IPS DF 19.7 (cell line): ENCODE results near the gene METAP1D.

Source experiments
- DNase-seq: peaks from one replicate; pipeline ENCODE4 v3.0.0-alpha.2; 2013; ENCODE audit warnings: low read depth, low spot score

The METAP1D gene

DNA sequence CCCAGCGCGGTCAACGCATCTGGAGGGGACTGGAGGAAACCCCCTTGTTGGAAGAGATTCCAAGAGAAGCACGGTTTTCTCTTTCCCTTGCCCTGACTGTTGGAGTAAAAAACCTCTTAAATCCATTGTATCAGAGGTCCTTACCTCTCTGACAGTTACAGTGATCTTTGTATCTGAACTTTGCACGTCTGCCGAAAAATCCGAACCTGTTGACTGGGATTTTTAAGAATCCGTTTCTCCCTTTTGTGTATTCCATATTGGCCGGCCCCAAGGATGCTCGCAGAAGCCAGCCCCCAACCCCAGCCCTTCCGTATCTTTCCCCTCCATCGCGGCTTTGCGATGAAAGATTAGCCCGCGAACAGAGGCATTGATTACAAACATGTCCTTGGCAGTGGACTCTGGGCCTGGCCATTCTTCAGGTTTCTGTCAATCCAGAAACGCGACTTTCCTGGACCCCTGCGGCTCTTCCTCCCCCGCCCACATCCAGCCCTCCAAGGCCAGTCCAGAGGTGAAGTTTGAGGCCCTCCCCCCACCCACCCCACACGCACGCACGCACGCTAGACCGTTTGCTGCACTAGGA, 81.0 kb downstream of the METAP1D start:
- no peak for DNase-seq

DNA sequence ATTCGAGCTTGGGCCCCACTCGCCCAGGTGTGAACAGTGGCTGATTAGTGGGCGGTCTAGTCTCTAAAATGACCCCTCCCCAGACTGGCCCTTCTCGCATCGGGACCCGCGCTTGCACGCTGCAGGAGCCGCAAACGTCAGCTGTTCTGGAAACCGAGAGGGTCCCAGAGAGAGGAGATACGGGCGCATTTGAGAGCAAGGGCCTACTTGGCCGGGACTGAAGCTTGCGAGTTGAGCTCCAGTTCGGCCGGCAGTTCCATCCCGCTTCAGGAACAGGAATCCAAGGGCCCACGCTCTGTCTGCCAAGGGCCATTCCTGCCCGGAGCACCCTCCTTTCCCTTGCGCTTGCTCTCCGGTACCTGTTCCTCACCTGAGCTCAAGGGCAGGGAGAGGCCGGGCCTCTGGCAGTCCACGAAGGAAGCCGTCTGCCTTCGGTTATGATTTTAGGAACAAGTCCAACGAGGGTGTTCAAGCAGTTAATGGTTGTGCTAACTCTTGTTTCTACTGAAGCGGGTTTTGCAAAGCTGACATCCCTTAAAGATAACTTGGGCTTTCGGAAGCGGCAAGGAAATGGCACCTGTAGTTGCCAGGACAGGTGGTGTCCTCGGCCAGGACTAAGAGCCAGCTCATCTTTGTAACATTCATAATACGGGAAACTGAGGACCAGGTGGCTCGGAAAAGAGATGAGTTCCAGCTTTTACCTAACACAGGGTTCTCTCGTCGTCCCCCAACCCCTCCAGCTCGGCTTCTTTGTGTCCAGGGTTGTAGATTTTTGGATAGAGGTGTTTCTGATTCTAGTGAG, 81.7 kb downstream of the METAP1D start:
- DNase-seq = no peak

DNA sequence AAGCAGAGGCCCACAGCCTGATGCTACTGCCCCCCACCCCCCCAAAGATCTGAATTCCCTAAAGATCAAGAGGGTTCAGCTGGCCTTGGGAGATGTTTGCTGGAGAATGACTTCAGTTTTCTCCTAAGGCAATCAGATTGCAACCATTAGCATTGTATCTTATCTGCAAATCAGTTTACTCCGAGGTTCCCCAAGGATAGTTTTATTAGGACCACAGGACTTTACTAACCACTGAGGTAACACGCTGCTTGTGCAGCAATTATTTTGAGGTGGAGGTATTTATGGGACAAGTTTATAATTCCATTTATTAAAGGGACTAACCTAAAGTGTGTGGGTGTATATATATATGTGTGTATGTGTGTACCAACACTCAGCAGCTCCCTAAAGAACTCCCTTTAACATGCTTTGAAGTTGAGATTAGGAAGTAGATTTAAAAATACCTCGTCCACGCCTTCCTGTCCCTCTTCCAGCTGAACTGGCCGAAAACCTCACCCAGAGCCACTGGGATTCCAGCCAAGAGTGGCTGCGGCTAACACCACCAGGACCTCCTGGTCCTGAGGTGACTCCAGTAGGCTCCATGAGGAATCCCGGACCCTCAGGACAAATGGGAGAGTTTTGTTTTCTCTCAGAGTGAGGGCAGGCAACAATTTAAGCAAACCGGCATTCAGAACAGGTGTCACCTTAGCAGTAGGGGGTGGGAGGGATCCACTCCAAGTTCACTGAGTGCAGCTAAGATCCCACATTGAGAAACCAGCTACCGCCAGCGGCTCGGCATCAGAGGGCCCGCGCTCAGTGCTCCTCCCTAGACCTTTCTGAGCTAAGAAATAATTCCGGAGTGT, 82.6 kb downstream of the METAP1D start:
- DNase-seq = no peak

DNA sequence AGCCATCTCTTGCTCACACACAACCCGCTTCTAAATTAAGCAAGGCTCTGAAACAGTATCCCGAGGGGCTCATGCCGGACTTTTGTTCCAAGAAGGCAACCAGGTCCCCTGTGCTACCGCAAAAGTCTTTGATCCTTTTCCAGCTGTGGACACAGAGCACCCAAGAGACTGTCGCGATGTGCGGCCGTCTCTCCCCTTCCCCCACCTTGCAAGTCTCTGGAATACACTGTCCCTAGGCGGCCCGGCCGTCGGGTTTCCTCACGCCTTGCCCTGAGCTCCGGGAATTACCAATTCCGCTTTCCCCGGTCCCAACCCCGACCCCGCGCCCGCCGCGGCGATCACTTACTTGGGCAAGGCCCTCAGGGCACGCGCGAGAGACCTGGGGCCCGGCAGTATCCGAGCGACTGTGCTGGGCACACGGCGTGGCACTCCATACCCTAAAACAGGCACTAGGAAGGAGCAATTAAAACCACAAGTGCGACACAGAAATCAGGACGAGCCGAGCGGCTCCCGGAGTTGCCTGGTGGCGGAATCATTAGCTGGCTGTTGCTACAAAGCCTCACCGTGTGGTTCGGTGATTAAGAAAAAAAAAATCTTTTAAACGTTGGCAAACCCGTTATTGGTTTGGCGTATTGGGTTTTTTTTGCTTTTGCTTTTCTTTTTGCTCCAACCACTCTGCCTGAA, 83.3 kb downstream of the METAP1D start:
- no peak for DNase-seq

DNA sequence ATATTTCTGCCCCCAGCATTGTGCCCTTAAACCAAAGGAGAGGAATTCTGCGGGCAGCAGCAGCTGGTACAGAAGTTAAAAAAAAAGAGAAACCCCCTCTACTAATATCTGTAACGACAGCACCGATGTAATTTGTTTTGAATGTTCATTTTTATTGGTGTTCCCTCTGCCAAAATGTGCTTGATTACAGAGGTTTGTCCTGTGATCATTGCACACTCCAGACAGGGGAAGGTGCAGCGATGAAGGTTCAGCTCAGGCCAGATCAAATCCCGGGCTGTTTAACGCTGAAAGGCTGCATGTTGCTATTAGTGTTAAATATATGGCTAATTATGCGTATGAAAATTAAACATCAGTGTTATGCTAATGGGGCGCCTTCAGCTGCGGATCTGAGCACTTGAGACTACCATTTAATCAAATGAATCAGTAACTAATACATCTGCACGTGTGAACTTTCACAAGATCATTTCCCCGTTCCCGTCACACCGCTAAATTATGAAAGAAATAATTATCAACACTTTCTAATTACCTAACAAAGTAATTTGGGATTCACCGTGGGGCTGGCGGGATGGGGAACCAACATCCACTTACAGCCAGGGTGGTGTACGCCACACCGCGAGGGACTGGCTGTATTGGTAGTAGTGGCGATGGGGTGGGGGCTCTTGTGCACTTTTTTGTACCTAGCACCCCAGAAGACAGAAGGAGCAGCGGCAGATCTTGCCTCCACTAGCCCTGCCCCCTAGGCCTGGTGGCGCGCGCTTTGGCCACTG, 84.1 kb downstream of the METAP1D start:
- DNase-seq = no peak

DNA sequence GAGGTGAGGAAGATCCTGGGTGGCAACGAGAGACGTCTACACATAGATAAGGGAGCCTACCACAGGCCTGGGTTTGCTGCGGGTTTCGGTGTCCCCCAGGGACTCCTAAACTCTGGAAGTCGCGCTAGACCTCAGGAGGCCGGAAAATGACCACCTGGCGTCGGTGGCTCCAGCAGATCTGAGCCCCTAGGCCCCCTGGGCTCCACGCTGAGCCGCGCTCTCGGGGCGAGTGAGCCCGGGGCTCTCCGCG, 84.6 kb downstream of the METAP1D start:
- DNase-seq = no peak

DNA sequence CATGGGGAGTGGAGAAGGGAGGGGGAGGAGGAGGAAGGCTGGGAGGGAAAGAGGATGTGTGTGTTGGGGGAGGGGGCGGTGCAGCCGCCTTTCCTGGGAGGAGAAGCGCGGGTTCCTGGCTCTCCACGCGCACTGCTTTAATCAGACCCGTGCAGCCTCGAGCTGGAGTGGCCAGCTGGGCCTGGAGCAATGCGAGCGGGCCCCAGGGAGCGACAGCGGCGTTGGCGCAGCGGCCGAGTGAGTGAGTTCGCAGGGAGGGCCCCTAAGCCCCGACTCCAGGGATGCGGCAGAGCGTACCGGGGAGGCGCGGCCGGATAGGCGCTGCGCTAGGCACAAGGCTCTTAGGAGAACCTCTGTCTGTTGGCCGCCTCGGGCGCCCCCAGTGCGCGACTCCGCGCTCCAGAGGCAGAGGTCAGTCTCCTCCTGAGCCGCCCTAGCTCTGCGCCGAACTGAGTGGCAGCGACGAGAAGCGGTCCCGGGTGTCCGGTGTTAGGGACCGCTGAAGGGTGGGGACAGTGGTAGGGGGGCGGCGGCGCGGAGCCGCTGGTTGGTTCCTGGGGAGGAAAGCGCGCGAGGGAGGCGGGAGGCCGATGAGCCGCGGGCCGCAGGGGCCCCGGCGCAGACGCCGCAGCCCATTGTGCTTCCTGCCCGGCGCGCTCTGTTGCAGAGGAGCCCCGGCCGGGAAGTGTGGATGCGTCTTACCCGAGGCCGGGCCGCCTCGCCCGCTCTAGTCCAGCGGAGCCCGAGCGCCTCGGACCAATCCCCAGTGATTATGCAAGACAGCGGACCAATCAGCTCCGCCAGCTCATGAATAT, 85.1 kb downstream of the METAP1D start:
- DNase-seq = no peak

DNA sequence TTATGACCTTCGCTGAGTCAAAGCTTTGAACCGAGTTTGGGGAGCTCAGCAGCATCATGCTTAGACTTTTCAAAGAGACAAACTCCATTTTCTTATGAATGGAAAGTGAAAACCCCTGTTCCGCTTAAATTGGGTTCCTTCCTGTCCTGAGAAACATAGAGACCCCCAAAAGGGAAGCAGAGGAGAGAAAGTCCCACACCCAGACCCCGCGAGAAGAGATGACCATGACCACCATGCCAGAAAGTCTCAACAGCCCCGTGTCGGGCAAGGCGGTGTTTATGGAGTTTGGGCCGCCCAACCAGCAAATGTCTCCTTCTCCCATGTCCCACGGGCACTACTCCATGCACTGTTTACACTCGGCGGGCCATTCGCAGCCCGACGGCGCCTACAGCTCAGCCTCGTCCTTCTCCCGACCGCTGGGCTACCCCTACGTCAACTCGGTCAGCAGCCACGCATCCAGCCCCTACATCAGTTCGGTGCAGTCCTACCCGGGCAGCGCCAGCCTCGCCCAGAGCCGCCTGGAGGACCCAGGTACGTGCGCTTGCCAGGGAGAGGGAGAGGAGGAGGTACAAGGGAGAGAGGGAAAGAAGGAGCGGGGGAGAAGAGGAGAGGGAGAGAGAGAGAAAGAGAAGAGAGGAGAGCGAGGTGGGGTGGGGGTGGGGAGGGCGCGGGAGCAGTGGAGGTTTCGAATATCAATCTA, 85.9 kb downstream of the METAP1D start, which contains the start of gene DLX1:
Gene DLX1, plus strand, starts transcription at position 48 of the 700 bp plus-strand sequence. Its CDS starts 171 bp downstream, at position 219.
- no peak for DNase-seq

DNA sequence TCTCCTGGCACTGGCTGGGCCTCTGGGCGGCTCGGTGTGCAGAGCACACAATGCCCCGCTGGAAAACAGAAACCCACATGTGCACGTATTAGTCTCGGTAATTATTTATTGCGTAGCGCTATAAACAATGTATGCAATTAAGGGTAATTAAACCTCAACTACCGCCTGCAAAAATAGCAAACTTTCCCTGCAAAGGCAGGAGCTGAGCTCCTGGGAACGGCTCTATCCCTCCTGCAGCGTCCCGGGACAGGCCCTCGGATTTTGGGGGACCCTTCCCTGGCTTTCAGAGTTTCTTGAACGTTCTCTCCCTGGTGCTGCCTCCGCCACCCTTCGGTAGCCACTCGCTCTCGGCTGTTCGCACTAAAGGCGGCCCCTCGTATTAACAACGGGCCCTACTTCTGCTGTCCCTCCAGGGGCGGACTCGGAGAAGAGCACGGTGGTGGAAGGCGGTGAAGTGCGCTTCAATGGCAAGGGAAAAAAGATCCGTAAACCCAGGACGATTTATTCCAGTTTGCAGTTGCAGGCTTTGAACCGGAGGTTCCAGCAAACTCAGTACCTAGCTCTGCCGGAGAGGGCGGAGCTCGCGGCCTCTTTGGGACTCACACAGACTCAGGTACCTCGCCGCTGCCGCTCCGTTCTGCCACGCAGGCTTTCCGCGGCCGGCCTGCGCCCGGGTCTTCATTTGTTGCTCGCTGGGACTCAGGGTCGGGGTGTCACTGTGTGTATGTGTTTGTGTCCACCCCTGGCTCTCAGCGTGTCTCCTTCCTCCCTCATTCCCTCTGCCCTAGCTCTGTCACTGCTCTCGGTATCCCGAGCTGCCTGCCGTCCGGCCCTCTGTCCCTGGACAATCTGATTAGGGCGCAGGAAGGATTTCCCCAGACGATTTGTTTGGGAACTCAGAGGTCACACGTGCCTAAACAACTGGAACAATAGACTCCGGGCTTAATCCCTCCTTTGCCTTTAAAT, 86.8 kb downstream of the METAP1D start:
- DNase-seq = no peak

DNA sequence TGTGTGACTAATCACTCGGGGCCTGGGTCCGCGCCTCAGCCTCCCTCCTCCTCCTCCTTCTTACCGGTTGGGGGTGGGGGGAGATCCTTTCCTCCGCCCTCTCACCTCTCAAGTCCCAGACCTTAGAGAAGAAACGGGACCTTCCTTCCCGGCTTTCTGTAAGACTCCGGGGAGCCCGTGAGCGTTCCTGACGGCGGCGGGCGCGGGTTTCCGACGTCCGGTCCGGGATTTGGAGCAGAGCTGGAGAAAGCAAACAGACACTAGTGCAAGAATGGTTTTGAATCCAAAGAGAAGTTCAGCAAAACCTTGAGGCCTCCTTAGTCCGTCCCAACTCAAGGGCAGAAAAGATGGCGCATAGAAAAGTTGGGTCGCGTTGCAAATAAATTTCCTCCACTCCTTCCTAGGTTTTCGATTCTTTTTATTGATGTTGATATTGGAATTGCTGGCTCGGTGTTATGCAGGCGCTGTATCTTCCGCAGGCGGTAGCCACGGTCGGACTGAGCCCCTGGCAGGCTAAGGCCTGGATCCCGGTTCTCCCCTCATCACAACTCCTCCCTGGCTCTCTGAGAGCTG, 87.5 kb downstream of the METAP1D start:
- DNase-seq = no peak

DNA sequence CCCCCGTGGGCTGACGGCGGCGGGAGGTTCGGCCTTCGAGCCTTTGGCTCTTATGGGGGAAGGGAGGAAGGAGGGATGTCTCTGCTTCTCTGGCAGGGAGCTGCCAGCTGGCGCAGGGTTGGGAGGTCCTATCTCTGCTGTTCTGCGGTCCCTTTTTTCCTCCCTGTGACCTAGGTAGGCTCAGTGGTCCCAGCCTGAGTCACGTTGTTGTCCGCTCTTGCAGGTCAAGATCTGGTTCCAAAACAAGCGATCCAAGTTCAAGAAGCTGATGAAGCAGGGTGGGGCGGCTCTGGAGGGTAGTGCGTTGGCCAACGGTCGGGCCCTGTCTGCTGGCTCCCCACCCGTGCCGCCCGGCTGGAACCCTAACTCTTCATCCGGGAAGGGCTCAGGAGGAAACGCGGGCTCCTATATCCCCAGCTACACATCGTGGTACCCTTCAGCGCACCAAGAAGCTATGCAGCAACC, 88.1 kb downstream of the METAP1D start:
- no peak for DNase-seq

DNA sequence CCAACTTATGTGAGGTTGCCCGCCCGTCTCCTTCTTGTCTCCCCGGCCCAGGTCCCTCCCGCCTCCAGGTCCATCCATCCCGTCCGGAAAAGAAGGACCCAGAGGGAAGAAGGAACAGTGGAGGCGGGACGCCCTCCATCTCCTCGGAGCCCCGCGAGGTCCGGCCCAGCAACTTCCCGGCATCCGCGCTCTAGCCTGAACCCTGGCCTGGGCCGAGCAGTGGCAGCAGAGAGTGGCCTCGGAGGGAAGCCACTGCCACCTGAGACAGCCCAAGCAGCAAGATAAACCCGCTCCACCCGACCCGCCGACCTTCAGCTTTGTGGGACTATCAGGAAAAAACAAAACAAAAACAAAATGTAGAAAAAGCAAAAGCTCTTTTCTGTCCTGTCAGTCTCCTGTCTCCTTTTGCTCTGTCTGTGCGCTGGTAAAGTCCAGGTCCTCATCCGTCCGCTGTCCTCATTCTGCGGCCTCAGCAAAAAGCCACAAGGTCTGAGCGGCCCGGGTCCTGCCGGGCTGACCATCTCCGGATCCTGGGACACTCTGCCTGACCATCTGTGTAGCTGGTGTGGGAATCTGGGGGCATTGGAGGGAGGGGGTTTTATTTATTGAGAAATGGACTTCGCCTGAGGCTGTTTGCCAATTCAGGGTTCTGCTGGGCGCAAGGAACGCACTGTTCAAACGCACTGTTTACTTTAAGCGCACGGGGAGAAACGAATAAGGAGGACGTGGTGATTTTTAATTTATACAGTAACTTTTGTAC, 88.7 kb downstream of the METAP1D start:
- DNase-seq = no peak

DNA sequence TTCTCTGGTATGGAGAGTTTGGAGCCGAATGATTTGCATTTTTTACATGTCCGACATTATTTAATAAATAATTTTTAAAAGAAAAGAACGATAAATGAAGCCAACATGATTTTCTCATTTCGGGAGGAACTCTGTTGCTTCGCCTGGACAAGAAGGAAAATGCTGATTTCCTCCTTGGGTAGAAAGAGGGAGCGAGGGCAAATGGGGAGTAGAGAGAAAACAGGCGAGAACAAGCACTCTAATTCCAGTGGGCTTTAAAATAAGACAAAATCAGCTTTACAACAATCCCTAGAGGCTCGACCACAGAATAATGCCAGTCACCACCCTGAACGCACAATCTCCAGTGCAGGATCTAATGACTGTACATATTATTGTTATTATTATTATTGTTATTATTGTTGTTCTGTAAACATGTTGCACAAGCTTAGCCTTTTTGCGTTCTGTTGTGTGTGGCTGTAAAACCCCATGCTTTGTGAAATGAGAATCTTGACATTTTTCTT, 89.3 kb downstream of the METAP1D start:
- DNase-seq = no peak

DNA sequence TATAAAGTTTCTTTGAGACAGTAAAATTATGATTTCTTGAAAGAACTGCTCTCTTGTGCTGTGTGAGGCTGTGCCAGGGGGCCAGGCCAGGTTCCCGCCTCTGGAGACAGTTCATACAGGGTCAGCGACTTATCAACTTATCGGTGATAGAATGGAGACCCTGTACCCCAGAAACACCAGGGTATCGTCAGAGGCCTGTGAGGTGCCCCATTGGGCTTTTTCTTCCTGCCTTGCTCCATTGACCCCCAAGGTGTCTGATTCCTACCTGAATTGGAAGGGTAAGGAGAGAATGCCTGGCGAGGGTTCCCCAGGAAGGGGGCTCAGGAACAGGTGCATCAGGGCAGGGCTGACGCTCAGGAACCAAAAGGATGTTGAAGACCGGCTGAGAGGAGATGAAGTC, 89.9 kb downstream of the METAP1D start:
- no peak for DNase-seq

DNA sequence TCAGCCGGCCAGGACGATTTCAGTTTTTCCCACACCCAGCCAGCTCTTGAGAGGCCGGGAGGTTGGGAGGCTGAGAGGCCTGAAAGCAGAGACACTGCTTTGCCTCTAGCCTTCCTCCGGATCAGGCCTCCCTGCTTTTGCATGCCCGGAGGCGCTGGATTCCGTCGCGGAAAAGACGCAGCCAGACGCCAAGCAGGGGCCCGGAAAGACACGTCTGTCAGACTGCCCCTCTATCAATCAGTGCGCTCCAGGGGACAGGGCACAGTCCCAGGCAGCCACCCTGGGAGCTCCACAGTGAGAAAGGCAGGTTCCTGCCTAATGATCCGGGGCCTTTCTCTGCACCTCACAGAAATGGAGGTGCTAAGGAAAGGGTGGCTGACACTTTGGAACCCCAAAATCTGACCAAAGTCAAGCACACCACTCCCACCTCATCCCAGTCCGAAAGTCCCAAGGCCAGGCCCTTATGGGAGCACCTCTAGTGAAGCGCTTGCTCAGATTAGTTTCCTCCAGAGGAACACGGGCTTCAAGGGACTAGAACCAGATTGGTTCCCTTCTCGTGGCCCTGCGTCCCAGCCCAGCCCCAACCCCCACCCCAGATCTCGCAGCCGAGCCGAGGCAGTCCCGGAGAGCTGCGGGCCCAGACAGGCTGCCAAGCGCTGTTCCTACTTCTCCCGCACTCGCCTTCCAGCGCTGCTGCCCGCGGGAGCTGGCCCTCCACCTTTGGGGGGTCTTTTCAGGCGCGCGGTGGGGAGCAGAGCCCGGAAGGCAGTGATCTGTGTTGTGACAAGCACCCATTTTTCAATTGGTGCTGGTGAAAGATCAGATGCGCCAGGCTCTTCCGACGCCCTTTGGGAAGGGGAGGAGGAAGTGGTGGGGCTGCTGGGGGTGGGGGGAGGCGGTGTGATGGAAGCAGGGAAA, 90.5 kb downstream of the METAP1D start:
- DNase-seq = no peak

DNA sequence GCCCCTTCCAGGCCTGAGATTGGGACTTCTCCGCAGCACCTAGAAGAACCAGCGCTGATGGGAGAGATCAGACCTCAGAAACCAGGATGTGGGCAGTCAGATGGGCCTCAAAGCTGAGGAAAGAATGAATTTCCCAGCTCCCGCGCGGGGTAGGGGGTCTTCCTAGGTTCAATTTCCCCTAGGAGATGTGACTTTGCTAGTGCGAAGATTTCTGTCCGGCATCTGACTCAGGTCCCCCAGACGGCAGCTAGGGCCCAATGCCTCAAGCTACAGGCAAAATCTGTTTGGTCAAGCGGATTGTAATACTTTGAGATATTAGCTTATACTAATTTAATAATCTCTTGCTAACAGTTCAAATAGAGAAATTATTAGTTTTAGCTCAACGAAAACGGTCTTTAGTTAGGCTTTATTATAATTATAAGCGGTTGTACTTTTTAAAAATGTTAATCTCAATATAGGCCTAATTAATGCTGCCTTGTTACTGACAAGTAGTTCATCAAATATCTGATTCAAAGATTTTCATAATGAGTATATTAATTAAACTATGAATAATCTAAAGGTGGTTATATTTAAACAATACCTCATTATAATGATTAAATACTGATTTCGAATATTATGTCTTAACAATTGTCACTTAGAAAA, 91.4 kb downstream of the METAP1D start:
- DNase-seq = no peak
